OCI-LY3 (cell line): ENCODE measurements around the gene ARID1B.

ENCODE experiments used
- EZH2phosphoT487 ChIP-seq: fragments of 200-600 bp; shearing (Covaris generic); IDR thresholded peaks from 2 replicates; pipeline ENCODE4 v1.6.1; 2018; ENCODE audit warnings: antibody characterized with exemption, mixed run types, low read depth
- TF ChIP-seq, protein P1 (sequence below): fragments of 200-600, 300-600 bp; sonication (generic); IDR thresholded peaks from 2 replicates; pipeline ENCODE4 v1.5.1; 2014; ENCODE audit warnings: antibody characterized with exemption, low read length, low read depth

DNA sequence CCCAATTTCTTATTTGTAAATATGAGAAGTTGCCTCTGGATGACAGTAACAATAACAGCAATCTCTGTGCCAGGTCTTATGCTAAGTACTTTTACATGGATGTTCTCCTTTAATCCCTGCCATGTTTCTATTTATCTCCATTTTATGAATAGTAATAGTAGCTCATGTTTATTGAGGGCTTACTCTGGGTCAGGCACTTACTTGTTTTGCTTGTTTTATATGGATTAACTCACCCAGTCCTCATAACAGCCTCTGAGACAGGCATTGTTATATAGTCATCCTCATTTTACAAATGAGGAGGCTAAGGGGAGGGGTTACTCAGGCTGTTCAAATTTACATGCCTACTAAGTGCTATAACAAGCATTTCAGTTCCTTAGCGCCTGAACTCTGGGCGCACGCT lies 64.3 kb downstream of the ARID1B start:
- TF ChIP-seq, protein P1, sequence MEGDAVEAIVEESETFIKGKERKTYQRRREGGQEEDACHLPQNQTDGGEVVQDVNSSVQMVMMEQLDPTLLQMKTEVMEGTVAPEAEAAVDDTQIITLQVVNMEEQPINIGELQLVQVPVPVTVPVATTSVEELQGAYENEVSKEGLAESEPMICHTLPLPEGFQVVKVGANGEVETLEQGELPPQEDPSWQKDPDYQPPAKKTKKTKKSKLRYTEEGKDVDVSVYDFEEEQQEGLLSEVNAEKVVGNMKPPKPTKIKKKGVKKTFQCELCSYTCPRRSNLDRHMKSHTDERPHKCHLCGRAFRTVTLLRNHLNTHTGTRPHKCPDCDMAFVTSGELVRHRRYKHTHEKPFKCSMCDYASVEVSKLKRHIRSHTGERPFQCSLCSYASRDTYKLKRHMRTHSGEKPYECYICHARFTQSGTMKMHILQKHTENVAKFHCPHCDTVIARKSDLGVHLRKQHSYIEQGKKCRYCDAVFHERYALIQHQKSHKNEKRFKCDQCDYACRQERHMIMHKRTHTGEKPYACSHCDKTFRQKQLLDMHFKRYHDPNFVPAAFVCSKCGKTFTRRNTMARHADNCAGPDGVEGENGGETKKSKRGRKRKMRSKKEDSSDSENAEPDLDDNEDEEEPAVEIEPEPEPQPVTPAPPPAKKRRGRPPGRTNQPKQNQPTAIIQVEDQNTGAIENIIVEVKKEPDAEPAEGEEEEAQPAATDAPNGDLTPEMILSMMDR: no peak
- no peak for TF ChIP-seq EZH2phosphoT487
